HG03442 (cell line): ENCODE data around the gene NEFH.

Experiments
- ATAC-seq: cut with Tn5 transposase; IDR thresholded peaks from one replicate; pipeline ENCODE4 v1.9.1; 2021; ENCODE audit warnings: mild to moderate bottlenecking, moderate library complexity; ENCODE audit not compliant: unreplicated experiment

The NEFH gene

DNA sequence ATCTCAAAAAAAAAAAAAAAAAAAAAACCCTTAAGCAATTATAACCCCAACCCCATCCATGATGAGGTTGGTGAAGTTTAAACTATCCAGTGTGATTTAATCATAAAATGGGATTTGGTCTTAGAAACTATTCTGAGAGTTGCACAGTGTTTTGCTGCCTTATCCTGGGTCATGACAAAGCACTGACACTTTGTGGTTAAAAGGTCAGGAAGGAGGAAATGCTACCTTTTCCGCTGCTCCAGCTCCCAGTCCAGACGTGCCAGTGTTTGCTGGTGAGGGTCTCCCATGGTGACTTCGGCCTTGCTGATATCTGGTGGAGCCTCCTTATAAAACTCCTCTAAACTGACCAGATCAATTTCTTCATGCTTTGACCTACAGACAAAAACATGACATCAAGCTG lies 59.1 kb downstream of the NEFH start:
- ATAC-seq: no peak
